HG02588 (cell line): ENCODE results near the gene FLVCR2.
"Not testable (repeated sequence)": the region's sequence is repeated elsewhere in the genome, so short reads cannot be mapped to it uniquely, and the experiment has no call there.

Experiments
- ATAC-seq: cut with Tn5 transposase; IDR thresholded peaks from one replicate; pipeline ENCODE4 v1.9.1; 2021; ENCODE audit warnings: mild to moderate bottlenecking, moderate library complexity; ENCODE audit not compliant: unreplicated experiment

FLVCR2 gene

GRCh38 chr14:75660238-75660629 is 81.8 kb downstream of the FLVCR2 start:
- ATAC-seq: no peak

- ATAC-seq: peak; percentile 95
Observed at GRCh38 chr14:75660630-75661498, 82.4 kb downstream of the FLVCR2 start, which contains the start of the genes ERG28 and TTLL5. Gene ERG28, minus strand, starts transcription at chr14:75660876. Its CDS starts 3,374 bp downstream, at chr14:75657502. Gene TTLL5, plus strand, starts transcription at chr14:75661246. Its CDS starts 1,904 bp downstream, at chr14:75663150.

GRCh38 chr14:75661499-75661814 is 83.0 kb downstream of the FLVCR2 start:
- ATAC-seq: no peak

GRCh38 chr14:75662966-75663365 is 84.5 kb downstream of the FLVCR2 start:
- no peak for ATAC-seq

- no peak for ATAC-seq
Observed at GRCh38 chr14:75667099-75667765, 88.8 kb downstream of the FLVCR2 start.

GRCh38 chr14:75672605-75673192 is 94.3 kb downstream of the FLVCR2 start:
- no peak for ATAC-seq

- ATAC-seq: no peak
Observed at GRCh38 chr14:75673345-75674035, 95.1 kb downstream of the FLVCR2 start.

- no peak for ATAC-seq
Observed at GRCh38 chr14:75675265-75675960, 97.0 kb downstream of the FLVCR2 start.

- no peak for ATAC-seq
Observed at GRCh38 chr14:75685910-75686309, 107.5 kb downstream of the FLVCR2 start.

- no peak for ATAC-seq
Observed at GRCh38 chr14:75689012-75689411, 110.6 kb downstream of the FLVCR2 start.

- no peak for ATAC-seq
Observed at GRCh38 chr14:75690010-75690409, 111.6 kb downstream of the FLVCR2 start.

GRCh38 chr14:75695025-75695424 is 116.6 kb downstream of the FLVCR2 start:
- not testable (repeated sequence) for ATAC-seq

GRCh38 chr14:75697386-75697785 is 119.0 kb downstream of the FLVCR2 start:
- no peak for ATAC-seq
